ENCODE measurements around the gene CUX1.
"Not testable (repeated sequence)": the region's sequence is repeated elsewhere in the genome, so short reads cannot be mapped to it uniquely, and the experiment has no call there.

The CUX1 gene

DNA sequence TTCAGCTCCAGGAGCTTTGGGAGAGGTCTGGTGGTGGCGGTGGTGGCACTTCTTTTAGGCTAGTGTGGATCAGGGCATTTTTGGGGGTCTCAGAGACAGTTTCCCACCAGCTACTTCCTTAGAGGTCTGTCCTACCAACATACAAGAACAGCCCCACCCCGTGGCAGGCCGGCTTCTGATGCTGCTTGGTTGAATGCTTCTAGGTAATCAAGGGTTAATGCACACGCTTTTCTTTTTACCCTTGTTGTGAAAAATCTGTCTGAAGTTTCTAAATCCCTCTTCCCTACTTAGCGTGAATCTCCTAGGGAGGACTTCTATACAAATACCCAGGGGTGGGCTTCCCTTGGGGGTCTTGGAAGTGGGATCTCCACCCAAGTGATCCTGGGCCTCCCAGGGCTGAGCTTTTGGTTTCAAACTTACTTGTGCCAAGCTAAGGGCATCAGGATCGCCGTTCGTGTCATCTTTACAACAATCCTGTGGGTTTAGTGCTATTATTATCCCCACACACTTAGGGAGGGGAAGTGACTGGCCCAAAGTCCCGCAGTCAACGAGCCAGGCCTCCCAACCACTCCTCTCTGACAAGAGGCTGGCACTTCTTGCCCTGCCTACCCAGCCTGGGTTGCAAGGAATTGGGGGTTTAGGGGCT lies 471.0 kb downstream of the CUX1 start:
- DNase-seq (ENCODE audit: low spot score): no peak

DNA sequence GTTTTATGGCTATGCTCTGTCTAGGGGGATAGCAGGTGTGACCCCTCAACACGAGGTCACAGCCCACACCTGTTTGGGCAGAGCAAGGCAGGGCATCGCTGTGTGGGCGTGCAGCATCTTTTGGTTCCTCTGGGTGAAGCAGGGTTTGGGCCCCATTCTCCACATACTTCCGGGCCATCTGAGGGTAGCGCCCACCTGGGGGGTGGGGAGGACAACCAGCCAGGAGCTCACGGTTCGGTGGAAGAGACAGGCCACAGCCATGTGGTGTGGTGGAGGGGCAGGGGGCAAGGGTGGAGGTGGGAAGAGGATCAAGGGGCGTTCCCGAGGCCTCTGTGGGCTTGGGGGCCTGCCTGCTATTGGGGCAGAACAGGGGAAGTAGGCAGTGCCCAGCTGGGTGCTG lies 471.6 kb downstream of the CUX1 start:
- DNase-seq (ENCODE audit: low spot score): no peak

DNA sequence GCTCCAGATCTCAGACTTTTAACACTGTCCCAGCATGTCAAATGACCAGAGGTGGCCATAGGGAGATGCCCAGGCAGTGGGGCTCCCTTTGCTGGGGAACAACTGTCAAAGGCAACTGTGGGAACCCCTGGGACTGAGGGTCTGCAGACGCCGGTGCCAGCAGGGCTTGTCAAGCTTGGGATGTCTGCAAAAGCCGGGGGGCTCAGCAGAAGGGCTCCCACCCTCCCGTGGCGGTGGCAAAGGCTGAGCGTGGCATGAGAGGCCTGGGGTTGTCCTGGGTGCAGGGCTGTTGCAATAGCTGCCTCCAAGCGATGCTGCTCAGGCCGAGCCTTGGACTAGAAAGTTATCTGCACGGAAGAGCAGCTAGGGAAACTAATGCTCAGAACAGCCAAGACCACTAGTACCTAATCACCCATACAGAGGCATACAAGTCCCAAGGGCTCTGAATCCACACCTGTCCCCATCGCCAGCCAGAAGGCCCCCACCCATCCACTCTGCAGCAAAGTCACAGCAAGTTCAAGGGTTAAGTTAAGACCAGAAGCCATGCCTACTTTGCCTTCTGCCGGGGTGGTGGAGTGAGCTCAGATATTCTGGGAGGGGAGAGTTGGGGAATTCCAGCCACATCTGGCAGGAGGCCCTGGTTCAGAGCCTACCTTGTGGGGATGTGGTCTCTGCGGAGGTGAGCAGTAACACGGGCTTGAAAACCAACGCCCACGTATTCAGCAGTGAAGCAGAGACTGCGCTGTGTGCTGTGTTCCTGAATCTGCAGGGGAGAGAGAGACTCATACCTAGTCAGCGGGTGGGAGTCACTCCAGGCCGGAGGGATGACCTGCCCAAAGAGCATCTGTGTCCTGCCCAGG lies 473.9 kb downstream of the CUX1 start:
- peak; percentile 84 for DNase-seq (ENCODE audit: low spot score)

DNA sequence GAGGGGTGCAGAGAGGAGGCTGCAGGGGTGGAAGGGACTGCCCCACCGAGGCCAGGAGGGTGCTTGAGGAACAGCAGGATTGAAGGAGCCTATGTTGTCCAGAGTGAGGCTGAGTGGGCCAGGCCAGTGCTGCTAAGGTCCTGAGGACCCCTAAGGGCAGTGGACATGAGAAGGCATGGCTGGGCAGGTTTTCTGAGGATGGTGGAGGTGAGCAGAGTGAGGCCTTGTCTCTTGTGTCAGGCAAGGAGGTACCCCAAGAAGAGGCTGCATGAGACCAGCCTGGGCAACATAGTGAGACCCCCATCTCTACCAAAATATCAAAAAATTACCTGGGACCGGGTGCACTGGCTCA lies 474.5 kb downstream of the CUX1 start:
- DNase-seq (ENCODE audit: low spot score): no peak

DNA sequence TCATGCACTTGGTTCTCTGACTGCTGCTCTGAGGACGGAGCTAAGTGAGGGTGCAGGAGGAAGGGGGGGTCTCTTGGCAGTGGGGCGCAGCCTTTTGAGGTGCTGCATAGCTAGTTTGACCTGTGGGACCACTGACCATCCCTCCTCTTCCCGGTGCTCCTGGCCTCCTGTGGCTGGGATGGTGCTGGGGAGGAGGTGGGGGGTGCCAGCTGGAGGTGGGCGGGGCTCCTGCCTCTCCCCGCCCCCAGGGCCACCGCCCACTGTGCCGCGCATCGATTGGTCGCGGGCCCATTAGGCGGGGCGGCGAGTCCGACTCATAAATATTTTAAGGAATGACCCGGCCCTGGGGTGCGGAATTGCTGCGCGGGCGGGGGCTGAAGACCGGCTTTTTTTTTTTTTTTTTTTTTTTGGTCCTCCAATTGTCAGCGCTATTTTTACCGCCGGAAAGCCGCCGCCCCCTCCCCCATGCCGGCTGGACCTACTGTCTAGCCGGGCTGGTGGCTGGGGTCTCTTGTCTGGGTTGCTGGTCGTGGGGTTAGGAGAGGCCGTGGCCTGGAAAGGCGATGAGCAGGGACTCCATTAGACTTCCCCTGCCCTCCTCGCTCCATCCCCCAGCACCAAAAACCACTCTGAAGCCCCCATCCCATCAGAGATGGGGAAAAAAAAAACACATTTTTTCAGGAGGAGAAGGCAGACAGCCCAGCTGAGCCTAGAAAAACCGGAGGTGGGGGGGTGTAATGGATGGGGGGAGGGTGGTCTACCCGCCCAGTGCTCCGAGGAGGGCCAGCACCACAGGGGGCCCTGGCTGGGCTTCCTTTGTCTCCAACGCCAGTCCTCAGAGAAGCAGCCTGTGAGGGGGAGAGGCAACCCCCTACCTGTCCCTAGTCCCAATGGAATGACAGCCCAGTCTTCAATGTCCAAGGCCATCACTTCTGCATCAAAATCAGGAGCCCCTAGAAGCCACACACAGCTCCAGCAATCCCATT lies 475.7 kb downstream of the CUX1 start:
- DNase-seq (ENCODE audit: low spot score): no peak

DNA sequence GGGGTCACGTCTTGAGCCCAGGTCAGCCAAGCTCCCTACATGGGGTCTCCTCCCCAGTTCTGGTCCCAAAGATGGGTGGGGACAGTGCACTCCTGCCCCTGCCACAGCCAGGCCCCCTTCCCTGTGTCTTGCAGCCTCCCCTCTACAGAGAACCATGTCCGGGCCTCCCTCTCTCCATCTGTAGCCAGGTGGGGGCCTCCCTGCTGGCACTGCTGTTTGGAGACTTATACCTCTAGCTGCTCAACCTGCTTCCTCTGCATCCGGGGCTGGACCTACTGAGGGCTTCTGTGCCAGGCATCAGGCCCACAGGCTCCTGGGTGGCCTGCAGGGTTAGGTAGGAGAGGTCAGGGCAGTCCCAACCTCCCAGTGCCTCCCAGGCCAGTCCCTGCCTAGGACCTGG lies 477.2 kb downstream of the CUX1 start:
- no peak for DNase-seq (ENCODE audit: low spot score)

DNA sequence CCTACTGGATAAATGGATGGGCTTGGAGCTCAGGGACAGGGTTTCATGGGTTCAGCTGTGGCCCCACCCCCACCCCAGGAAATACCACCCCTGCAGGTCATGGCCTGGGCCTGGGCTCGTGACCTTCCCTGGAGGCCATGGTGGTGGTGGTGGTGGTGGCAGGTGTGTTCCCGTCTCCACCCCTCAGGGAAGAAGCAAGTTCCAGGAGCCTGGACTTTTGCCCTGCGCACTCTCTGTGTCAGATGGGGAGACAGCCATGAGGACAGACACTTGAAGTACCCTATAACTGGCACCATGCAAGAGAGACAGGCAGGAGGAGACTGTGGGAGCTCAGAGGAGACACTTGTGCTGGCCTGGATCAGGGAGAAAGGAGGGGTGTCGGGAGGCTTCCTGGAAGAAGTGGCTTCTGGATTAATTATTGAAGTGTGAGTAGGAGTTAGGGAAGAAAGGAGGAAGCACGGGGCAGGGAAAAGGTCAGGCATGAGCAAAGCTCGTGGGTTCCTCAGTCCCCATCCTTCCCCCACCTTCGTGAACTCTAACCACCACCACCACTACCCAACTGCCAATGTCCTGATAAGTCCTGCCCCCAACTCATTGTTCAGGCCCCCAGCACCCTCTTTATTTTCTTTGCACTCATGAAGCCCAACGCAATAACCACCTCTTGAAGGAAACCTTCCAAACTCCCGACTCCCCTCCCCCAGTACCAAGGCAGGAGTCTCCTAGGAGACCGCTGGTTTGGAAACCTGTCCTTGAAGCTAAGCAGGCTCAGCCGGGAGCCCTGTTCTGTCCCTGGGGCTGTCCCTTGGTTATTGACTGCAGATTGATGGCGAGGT lies 478.1 kb downstream of the CUX1 start:
- DNase-seq (ENCODE audit: low spot score): peak; percentile 26

DNA sequence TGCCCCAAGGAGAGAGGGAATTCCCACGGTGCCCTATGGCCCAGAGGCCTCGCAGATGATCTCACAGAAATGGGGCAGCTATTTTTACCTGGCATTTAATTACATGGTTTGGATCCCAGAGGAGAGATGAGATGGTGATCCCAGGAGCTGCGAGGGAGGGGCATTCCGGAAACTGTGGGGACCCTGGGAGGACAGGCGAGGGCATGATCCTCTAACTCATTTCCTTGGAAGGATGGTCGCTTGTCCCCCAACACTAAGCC lies 478.7 kb downstream of the CUX1 start:
- DNase-seq (ENCODE audit: low spot score): no peak

DNA sequence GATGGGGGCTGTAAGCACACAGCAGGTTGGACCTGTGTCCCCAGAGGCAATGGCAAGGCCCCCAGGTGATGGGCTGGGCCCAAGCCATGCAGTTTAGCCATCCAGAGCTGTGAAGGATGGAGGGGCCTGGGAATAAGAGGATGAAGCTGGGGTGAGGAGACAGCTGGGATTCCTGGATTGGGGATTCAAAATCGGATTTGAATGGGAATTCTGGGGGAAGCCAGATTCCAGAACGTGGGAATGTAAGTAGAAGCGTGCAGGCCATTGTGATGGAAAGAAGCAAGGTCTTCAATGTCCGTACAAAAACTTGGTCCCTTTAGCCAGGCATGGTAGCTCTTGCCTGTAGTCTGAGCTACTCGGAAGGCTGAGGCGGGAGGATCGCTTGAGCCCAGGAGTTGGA lies 479.1 kb downstream of the CUX1 start:
- no peak for DNase-seq (ENCODE audit: low spot score)

DNA sequence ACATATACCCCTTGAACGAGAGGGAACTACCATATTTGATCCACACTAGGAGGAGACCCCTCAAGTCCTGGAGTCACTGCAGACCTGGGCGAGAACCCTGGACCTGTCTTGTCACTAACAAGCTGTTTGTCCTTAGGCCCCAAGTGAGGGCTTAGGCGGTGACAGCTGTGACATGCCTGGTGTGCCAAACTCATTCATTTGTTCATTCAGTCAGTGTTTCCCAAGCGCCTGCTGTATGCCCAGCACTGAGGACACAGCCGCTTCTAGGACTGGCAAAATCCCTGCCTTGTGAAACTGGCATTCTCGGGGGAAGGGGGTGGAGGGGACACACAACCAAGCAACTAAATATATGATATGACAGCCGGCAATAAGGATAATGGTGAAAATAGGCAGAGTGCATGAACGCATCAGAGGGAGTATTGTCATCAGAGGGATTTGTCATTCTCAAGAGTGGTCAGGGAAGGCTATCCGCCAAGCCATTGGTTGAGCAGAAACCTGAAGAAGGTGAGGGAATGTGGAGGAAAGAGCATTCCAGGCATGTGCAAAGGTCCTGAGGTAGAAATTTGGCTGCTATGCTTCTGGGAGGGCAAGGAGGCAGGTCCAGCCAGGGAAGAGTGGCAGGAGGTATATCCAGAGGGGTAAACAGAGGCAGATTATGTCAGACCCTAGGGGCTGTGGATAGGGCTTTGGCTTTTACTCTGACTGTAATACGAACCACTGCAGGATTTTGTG lies 480.2 kb downstream of the CUX1 start:
- DNase-seq (ENCODE audit: low spot score): no peak

DNA sequence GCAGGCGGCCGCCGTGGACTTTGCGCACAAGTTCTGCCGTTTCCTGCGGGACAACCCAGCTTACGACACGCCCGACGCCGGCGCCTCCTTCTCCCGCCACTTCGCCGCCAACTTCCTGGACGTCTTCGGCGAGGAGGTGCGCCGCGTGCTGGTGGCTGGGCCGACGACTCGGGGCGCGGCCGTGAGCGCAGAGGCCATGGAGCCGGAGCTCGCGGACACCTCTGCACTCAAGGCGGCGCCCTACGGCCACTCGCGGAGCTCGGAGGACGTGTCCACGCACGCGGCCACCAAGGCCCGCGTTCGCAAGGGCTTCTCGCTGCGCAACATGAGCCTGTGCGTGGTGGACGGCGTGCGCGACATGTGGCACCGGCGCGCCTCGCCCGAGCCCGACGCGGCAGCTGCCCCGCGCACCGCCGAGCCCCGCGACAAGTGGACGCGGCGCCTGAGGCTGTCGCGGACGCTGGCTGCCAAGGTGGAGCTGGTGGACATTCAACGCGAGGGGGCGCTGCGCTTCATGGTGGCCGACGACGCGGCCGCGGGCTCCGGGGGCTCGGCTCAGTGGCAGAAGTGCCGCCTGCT lies 483.3 kb downstream of the CUX1 start:
- no peak for DNase-seq (ENCODE audit: low spot score)

DNA sequence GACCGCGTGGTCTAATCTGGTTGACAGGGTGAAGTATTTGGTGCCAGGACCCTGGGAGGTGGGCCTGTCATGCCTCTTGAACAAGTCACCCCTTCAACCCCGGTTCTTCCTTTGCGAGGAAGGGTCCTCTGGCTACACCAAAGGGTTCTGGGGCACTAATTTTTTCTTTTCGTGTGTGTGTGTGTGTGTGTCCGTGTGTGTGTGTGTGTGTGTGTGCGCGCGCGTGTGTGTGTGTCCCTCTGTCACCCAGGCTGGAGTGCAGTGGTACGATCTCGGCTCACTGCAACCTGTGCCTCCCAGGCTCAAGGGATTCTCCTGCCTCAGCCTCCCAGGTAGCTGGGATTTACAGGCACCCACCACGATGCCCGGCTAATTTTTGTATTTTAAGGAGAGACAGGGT lies 483.9 kb downstream of the CUX1 start:
- DNase-seq (ENCODE audit: low spot score): not testable (repeated sequence)

DNA sequence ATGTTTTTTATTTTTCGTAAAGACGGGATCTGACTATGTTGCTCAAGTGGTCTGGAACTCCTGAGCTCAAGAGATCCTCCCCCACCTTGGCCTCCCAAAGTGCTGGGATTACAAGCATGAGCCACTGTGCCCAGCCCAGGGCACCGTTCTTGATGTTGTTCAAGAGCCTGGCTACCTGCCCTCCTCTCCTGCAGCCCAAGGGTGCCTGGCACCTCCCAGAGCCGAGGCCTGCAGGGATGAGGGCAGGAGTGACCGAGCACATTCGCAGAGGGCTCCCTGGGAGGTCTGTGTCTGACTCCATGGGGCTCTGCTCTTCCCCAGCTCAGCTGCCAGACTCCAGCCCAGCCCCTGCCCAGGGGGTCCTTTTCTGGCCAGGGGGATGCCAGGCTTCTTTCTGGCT lies 484.6 kb downstream of the CUX1 start:
- DNase-seq (ENCODE audit: low spot score): no peak

DNA sequence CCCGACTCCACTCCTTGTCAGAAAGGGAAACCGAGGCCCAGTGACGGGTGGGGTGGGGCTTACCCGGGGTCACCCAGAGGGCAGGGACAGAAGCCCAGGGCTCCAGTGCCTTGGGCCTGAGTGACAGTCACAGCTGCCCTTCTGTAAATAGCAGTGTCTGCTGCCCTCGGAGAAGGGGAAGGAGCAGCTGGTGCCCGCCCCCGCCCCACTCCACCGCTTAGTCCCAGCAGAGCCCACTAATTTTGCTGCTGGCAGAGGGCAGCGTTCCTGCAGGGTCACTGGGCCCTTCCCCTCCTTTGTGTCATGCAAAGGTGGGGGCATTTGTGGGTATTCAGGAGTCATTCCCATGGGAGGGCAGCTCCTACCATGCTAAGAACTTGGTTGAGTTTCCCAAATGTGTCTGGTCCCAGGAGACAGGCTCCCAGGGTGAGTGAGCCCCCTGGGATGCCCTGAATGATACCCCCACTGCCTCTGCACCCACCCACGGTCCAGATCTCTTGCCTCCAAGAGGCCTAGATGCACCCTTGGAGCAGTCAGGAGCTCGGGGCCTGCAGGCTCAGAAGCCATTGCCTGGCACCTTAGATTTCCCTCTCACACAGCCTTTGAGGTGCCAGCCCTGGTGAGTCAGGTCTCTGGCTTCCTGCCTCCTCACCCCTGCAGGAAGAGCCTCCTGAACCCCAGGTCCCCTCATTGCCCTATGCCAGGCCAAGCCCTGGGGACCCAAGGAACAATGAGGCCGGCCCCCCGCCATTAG lies 486.4 kb downstream of the CUX1 start:
- no peak for DNase-seq (ENCODE audit: low spot score)

DNA sequence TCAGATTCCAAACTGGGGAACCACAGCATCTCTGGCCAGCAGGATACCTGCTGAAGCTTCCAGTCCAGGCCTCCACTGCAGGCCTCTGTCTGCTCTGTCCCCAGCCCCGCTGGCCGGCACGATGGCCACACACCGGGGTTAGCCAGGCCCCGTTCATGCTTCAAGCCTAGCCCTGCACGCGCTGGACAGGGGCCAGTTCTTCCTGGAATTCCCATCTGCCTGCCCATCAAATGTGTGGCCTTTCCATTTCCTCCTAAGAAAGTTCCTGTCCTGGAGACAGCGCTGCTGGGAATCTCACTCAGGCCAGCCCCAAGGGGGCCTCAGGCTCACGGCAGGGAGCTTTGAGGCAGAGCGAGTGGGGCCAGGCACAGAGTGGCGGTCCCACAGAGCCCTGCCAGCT lies 487.2 kb downstream of the CUX1 start:
- peak; percentile 28 for DNase-seq (ENCODE audit: low spot score)

DNA sequence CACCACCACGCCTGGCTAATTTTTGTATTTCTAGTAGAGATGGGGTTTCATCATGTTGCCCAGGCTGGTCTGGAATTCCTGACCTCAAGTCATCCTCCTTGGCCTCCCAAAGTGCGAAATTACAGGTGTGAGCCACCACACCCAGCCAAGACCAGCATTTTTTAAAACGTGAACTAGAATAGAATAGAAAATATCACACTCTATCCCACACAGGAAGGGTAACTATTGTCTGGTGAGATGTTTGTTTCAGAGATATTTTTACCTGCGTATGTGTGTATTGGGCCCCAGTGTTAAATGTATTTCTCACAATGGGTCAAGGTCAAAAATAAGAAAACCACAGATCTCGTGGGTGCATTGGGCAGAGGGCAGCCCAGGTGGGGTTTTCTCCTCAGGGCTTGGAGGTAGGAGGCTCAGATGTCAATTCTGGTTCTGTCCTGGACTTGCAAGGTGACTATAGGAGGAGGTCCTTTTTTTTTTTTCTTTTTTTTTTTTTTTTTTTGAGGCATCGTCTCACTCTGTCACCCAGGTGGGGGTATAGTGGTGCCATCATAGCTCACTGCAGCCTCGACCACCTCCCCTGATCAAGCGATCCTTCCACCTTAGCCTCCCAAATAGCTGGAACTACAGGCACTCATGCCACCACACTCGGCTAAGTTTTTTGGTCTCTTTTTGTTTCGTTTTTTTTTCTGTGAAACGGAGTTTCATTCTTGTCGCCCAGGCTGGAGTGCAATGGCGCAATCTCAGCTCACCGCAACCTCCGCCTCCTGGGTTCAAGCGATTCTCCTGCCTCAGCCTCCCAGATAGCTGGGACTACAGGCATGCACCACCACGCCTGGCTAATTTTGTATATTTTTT lies 488.2 kb downstream of the CUX1 start:
- no peak for DNase-seq (ENCODE audit: low spot score)

DNA sequence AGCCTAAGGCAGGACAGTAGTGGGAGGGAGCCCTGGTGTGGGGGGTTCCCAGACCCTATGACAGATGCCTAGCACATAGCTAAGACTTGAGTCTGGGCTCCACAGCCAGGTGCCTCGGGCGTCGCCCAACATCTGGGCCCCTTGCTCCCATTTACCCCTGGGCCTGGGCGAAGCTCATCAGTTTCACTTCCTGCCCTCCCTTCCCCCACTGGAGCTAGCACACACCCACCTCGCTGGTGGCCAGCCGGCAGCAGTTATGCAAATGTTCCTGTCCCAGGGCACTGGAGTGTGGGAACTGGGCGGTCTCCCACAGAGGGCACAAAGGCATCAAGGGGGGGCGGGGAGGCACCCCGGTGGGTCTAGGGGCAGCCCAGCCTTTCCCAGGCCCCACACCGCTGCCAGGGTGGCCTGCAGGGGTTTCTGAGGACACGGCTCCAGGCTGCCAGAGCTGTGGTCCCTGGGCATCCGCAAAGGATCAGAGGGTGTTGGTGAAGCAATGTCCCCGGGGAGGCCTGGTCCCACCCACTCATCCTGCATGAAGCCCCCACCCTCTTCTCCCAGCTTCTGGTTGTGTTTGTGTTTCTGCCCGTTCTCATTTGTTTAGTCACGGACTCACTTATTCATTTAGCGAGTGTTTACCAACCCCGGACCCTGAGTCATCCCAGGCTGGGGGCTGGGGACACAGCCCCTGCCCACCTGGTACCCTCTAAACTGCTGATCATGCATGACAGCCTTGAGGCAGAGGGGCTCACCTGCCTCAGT lies 489.7 kb downstream of the CUX1 start:
- peak; percentile 80 for DNase-seq (ENCODE audit: low spot score)

DNA sequence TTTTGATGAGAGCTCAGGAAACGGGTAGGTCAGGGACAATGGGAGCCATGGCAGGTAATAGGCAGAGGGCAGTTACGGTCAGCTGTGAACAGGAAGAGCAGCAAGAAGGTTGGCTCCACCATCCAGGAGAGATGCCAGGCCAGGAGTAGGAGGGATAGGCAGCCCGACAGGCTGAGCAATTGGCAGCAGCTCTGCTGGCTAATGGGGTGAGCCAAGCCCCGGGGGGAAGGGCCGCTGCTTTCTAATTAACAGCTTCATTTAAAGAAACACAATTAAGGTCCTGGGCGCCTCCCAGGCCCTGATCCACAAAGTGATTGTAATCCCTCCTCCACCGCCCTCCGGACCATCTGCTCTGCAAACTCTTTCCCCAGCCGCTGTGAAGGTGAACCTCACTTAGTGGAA lies 493.0 kb downstream of the CUX1 start:
- no peak for DNase-seq (ENCODE audit: low spot score)
